GM10847 (cell line): ENCODE measurements around the gene PRPF8.

ENCODE experiments used
- POLR2A ChIP-seq: IDR thresholded peaks from 2 replicates; pipeline ENCODE4 v1.6.1; 2011; ENCODE audit not compliant: insufficient read length; ENCODE audit errors: extremely low read depth

PRPF8 gene

GRCh38 chr17:1640329-1641064 lies 44.2 kb downstream of the PRPF8 start:
- TF ChIP-seq POLR2A, result no peak

GRCh38 chr17:1639549-1640180 lies 45.0 kb downstream of the PRPF8 start:
- TF ChIP-seq POLR2A, result no peak

GRCh38 chr17:1638624-1639300 lies 45.9 kb downstream of the PRPF8 start:
- TF ChIP-seq POLR2A, result no peak

GRCh38 chr17:1638171-1638590 lies 46.5 kb downstream of the PRPF8 start:
- TF ChIP-seq POLR2A, result no peak

GRCh38 chr17:1636732-1637285 lies 47.9 kb downstream of the PRPF8 start:
- TF ChIP-seq POLR2A, result no peak

- no peak for TF ChIP-seq POLR2A
These were observed 48.8 kb downstream of the PRPF8 start for GRCh38 chr17:1635675-1636465.

- no peak for TF ChIP-seq POLR2A
These were observed 49.6 kb downstream of the PRPF8 start for GRCh38 chr17:1634841-1635650.

GRCh38 chr17:1630662-1631061 lies 54.0 kb downstream of the PRPF8 start:
- TF ChIP-seq POLR2A, result no peak

- no peak for TF ChIP-seq POLR2A
These were observed 55.0 kb downstream of the PRPF8 start for GRCh38 chr17:1629504-1630310.

GRCh38 chr17:1628856-1629503 lies 55.7 kb downstream of the PRPF8 start:
- TF ChIP-seq POLR2A, result no peak

- TF ChIP-seq POLR2A, result peak; percentile 18
These were observed 56.4 kb downstream of the PRPF8 start, which contains the start of gene SLC43A2 for GRCh38 chr17:1627982-1628855. SLC43A2 (minus strand) TSS chr17:1628834; CDS start chr17:1627874, 960 bp downstream.
